Upper lobe of left lung (tissue), 4 donors: ENCODE results near the gene GMDS.

Experiments used
- POLR2A ChIP-seq, 4 donors: fragments of 450-650 bp; IDR thresholded peaks; one replicate each; pipeline ENCODE4 v1.5.1; 2016 to 2017; ENCODE audit warnings: antibody characterized with exemption in 4 of 4, mild to moderate bottlenecking in 2 of 4
- POLR2AphosphoS5 ChIP-seq, 2 donors: sonication (generic); formaldehyde crosslinking; IDR thresholded peaks; one replicate each; pipeline ENCODE4 v1.5.1; 2017; ENCODE audit warnings: antibody characterized with exemption in 2 of 2
- TF ChIP-seq, protein P1 (sequence below), 6 experiments: fragments of 450-650 bp in 4 of 6; fragments of 200-600 bp in 2 of 6; sonication (generic) in 2 of 6; IDR thresholded peaks; one replicate each; pipeline ENCODE4 v1.5.1; 2016 to 2019; ENCODE audit warnings: antibody characterized with exemption in 6 of 6

GRCh38 chr6:1598433-1598832 is 647.0 kb downstream of the GMDS start:
- no peak for TF ChIP-seq POLR2AphosphoS5 (IDR thresholded peaks at IDR 0.05)
- TF ChIP-seq, protein P1, sequence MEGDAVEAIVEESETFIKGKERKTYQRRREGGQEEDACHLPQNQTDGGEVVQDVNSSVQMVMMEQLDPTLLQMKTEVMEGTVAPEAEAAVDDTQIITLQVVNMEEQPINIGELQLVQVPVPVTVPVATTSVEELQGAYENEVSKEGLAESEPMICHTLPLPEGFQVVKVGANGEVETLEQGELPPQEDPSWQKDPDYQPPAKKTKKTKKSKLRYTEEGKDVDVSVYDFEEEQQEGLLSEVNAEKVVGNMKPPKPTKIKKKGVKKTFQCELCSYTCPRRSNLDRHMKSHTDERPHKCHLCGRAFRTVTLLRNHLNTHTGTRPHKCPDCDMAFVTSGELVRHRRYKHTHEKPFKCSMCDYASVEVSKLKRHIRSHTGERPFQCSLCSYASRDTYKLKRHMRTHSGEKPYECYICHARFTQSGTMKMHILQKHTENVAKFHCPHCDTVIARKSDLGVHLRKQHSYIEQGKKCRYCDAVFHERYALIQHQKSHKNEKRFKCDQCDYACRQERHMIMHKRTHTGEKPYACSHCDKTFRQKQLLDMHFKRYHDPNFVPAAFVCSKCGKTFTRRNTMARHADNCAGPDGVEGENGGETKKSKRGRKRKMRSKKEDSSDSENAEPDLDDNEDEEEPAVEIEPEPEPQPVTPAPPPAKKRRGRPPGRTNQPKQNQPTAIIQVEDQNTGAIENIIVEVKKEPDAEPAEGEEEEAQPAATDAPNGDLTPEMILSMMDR (IDR thresholded peaks at IDR 0.05): no peak
- TF ChIP-seq POLR2A (IDR thresholded peaks at IDR 0.05): no peak
